Caco-2 (cell line): ENCODE results near the gene RAP1B. TPM values are rescaled to one million over a fixed set of nuclear protein-coding genes. Genes with fewer than 3 reads are reported as not detected.
"Not testable (repeated sequence)": the region's sequence is repeated elsewhere in the genome, so short reads cannot be mapped to it uniquely, and the experiment has no call there.

Experiments used
- BruUV-seq: library from RNA; stranded (reverse); fragments of 400-500 nt; replicated peaks from 2 replicates; lab custom pipeline; 2021; lab: Mats Ljungman, UMichigan
- CTCF ChIA-PET: fragments of 300-600 bp; sonication (Branson Sonifier 250); formaldehyde crosslinking; loops from one replicate; lab custom pipeline; 2022; ENCODE audit warnings: antibody characterized with exemption; lab: Charles Lee
- POLR2A ChIA-PET: fragments of 300-600 bp; sonication (Branson Sonifier 250); formaldehyde crosslinking; loops from one replicate; lab custom pipeline; 2022; ENCODE audit warnings: antibody characterized with exemption; lab: Charles Lee
- DNase-seq, 2 experiments: peaks; one replicate each; pipeline versions ENCODE4 v3.0.0 to v3.0.0-alpha.2; 2020 to 2022
- H3K27me3 ChIP-seq: replicated peaks from 2 replicates; pipeline ENCODE4 v1.6.0; 2011; ENCODE audit warnings: low read length; ENCODE audit not compliant: control insufficient read depth, insufficient read depth
- H3K36me3 ChIP-seq: 2 replicates; pipeline ENCODE4 v1.5.1; 2011; ENCODE audit warnings: low read length; ENCODE audit not compliant: control insufficient read depth, insufficient read depth
- H3K4me1 ChIP-seq: fragments of 250-450 bp; sonication (Bioruptor Pico); 2 replicates; pipeline ENCODE4 v1.5.1; 2020; ENCODE audit warnings: mild to moderate bottlenecking
- H3K4me3 ChIP-seq: 2 replicates; pipeline ENCODE4 v1.5.1; 2011; ENCODE audit warnings: low read depth, mild to moderate bottlenecking, control low read depth, low read length
- H3K9me3 ChIP-seq: fragments of 250-450 bp; sonication (Bioruptor Pico); 2 replicates; pipeline ENCODE4 v1.5.1; 2020; ENCODE audit warnings: mild to moderate bottlenecking, moderate library complexity
- H3K27ac Mint-ChIP-seq: one replicate; pipeline ENCODE4 v1.8.0; 2022; ENCODE audit warnings: mixed read lengths; ENCODE audit not compliant: unreplicated experiment
- H3K27me3 Mint-ChIP-seq: one replicate; pipeline ENCODE4 v1.8.0; 2022; ENCODE audit warnings: mixed read lengths; ENCODE audit not compliant: insufficient read depth, unreplicated experiment
- H3K36me3 Mint-ChIP-seq: one replicate; pipeline ENCODE4 v1.8.0; 2022; ENCODE audit warnings: mild to moderate bottlenecking, mixed read lengths; ENCODE audit not compliant: insufficient read depth, unreplicated experiment
- H3K4me1 Mint-ChIP-seq: one replicate; pipeline ENCODE4 v1.8.0; 2022; ENCODE audit warnings: low read depth, mixed read lengths; ENCODE audit not compliant: unreplicated experiment
- H3K4me3 Mint-ChIP-seq: one replicate; pipeline ENCODE4 v1.8.0; 2022; ENCODE audit warnings: mild to moderate bottlenecking, moderate library complexity, mixed read lengths; ENCODE audit not compliant: unreplicated experiment
- H3K9me3 Mint-ChIP-seq: one replicate; pipeline ENCODE4 v1.8.0; 2022; ENCODE audit warnings: mixed read lengths; ENCODE audit not compliant: unreplicated experiment
- intact Hi-C: fragments of 100-400 bp; cut with micrococcal nuclease; formaldehyde crosslinking; loops from one replicate; pipeline ENCODE4 v1.10.0; 2022; ENCODE audit not compliant: unreplicated experiment
- total RNA-seq: library from RNA; stranded (reverse); gene quantifications from 2 replicates; pipeline ENCODE4 v1.2.3, GENCODE V29; 2022
- TF ChIP-seq, protein P1 (sequence below), 2 experiments: fragments of 200-600 bp in 1 of 2; IDR thresholded peaks; 1 replicate in 1 of 2; 2 replicates in 1 of 2; pipeline versions ENCODE4 v1.5.1 to v1.8.0; 2011 to 2022; ENCODE audit warnings: antibody characterized with exemption in 1 of 2, control low read depth in 1 of 2, inconsistent platforms in 1 of 2, low read depth in 1 of 2, low read length in 1 of 2, mild to moderate bottlenecking in 1 of 2, moderate library complexity in 1 of 2; ENCODE audit not compliant: insufficient read depth in 1 of 2, severe bottlenecking in 1 of 2, unreplicated experiment in 1 of 2

The RAP1B gene
- total RNA-seq, 1 experiment from 2014 or later: 216 TPM

DNA sequence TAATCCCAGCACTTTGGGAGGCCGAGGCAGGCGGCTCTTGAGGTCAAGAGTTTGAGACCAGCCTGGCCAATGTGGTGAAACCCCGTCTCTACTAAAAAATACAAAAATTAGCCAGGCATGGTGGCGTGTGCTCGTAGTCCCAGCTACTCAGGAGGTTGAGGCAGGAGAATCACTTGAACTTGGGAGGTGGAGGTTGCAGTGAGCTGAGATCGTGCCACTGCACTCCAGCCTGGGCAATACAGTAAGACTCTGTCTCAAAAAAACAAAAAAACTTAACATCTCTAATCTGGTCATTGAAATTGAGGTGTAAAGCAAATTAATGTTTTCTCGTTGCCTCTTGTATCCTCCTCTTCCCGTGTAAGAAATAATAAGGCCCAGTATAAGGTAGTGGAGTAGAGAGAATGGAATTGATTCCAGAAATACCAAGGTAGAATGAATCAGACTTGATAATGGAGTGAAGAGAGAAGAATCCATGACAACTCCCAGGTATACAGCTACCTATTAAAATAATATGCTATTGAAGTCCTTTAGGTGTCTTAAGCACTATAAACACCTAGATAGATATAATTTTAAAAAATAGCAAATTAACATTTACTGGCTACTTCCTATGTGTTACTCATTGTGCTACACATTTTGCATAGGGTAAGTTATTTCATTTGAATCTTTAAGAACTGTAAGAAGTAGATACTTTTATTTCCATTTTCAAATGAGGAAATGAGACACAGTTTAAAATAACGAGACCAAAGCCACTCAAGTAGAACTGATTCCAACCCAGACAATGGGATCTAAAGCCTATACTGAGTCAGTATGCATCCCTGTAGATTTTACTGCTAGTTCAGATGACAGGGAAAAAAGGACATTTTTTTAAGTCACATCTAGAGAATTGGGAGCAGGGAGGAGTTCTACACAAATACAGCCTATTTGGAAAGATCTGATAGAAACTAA, 23.2 kb downstream of the RAP1B start:
- H3K4me1 Mint-ChIP-seq: peaks cover 33% of the 10 kb centered on the region
- H3K36me3 Mint-ChIP-seq: peaks cover 38% of the 10 kb centered on the region
- TF ChIP-seq, protein P1, sequence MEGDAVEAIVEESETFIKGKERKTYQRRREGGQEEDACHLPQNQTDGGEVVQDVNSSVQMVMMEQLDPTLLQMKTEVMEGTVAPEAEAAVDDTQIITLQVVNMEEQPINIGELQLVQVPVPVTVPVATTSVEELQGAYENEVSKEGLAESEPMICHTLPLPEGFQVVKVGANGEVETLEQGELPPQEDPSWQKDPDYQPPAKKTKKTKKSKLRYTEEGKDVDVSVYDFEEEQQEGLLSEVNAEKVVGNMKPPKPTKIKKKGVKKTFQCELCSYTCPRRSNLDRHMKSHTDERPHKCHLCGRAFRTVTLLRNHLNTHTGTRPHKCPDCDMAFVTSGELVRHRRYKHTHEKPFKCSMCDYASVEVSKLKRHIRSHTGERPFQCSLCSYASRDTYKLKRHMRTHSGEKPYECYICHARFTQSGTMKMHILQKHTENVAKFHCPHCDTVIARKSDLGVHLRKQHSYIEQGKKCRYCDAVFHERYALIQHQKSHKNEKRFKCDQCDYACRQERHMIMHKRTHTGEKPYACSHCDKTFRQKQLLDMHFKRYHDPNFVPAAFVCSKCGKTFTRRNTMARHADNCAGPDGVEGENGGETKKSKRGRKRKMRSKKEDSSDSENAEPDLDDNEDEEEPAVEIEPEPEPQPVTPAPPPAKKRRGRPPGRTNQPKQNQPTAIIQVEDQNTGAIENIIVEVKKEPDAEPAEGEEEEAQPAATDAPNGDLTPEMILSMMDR (IDR thresholded peaks at IDR 0.05; ENCODE audit: insufficient read depth in 1 of 2, low read depth in 1 of 2, low read length in 1 of 2, severe bottlenecking in 1 of 2, unreplicated experiment in 1 of 2): no peak
- no peaks in the 10 kb centered on the region for H3K9me3 Mint-ChIP-seq
- POLR2A ChIA-PET: interaction anchor here (1.0 kb wide), 1 partner anchor 23 kb away, joined by 3 read pairs; the partner anchor contains the start of gene RAP1B
- intact Hi-C loops: no loop called here
- Histone ChIP-seq H3K4me3 (no peak overlapping the region), H3K4me1 (peaks cover 37% of the 10 kb centered on the region), H3K36me3 (no peaks in the 10 kb centered on the region), H3K9me3 (no peaks in the 10 kb centered on the region), H3K27me3 (no peaks in the 10 kb centered on the region)
- peak overlapping the region; percentile 39 for H3K27ac Mint-ChIP-seq
- CTCF ChIA-PET: no interaction called here
- no TSS peak for BruUV-seq
- no peak for DNase-seq
- H3K27me3 Mint-ChIP-seq: no peaks in the 10 kb centered on the region
- no peak overlapping the region for H3K4me3 Mint-ChIP-seq

DNA sequence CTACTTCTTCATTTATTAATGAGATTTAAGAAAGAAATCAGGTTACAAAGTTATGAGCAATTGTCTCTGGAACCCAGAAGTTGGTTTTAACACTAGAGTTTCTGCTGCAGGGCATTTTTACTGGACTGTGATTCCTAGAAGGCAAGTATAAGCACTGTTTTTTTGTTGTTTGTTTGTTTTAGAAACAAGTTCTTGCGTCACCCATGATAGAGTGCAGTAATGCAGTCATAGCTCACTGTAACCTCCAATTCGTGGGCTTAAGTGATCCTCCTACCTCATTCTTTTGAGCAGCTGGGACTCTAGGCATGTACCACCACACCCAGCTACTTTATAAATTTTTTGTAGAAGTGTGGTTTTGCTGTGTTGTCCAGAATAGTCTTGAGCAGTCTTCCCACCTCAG, 25.6 kb downstream of the RAP1B start:
- H3K4me1 ChIP-seq: peaks cover 42% of the 10 kb centered on the region
- POLR2A ChIA-PET: interaction anchor here (0.6 kb wide), 1 partner anchor 12 kb away, joined by 3 read pairs; no protein-coding TSS in a partner anchor
- peaks cover 35% of the 10 kb centered on the region for H3K36me3 Mint-ChIP-seq
- no TSS peak for BruUV-seq
- TF ChIP-seq, protein P1 (IDR thresholded peaks at IDR 0.05; ENCODE audit: insufficient read depth in 1 of 2, low read depth in 1 of 2, low read length in 1 of 2, severe bottlenecking in 1 of 2, unreplicated experiment in 1 of 2): no peak
- H3K4me3 ChIP-seq: no peak overlapping the region
- H3K9me3 Mint-ChIP-seq: no peaks in the 10 kb centered on the region
- H3K4me1 Mint-ChIP-seq: peaks cover 35% of the 10 kb centered on the region
- H3K9me3 ChIP-seq: no peaks in the 10 kb centered on the region
- no peaks in the 10 kb centered on the region for H3K27me3 Mint-ChIP-seq
- no peaks in the 10 kb centered on the region for H3K27me3 ChIP-seq
- no peak overlapping the region for H3K4me3 Mint-ChIP-seq
- intact Hi-C loops: no loop called here
- CTCF ChIA-PET: no interaction called here
- no peaks in the 10 kb centered on the region for H3K36me3 ChIP-seq
- no peak overlapping the region for H3K27ac Mint-ChIP-seq
- peak in 1 of 2 experiments; percentile 28 for DNase-seq

DNA sequence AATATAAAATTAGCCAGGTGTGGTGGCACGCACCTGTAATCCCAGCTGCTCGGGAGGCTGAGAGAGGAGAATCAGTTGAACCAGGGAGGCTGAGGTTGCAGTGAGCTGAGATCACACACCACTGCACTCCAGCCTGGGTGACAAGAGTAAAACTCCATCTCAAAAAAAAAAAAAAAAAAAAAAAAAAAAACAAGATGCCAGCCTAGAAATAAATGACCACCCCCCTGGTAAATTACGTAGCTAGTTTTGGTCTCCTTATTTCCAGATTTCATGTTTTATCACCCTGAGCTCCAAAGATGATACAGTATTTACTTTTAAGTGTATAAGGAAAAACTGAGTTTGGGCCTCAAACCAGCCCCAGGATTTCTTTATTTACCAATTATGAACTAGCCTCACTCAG, 26.7 kb downstream of the RAP1B start:
- DNase-seq, H3K27ac Mint-ChIP-seq, H3K9me3 Mint-ChIP-seq, H3K27me3 Mint-ChIP-seq, intact Hi-C loops, H3K36me3 ChIP-seq, BruUV-seq, H3K4me3 Mint-ChIP-seq, H3K9me3 ChIP-seq, H3K4me3 ChIP-seq, POLR2A ChIA-PET, H3K27me3 ChIP-seq: not testable (repeated sequence)
- CTCF ChIA-PET: interaction anchor here (0.6 kb wide), 1 partner anchor 597 kb away, joined by 5 read pairs; no protein-coding TSS in a partner anchor
- H3K4me1 ChIP-seq: peaks cover 42% of the 10 kb centered on the region
- Mint-ChIP-seq H3K36me3 (peaks cover 38% of the 10 kb centered on the region), H3K4me1 (peaks cover 31% of the 10 kb centered on the region)
